ENCODE measurements around the gene OR5AU1. TPM values are rescaled to one million over a fixed set of nuclear protein-coding genes. Genes with fewer than 3 reads are reported as not detected.

The OR5AU1 gene
- total and polyA plus RNA-seq, 2 of the 13 experiments (the other 11 are each of a cell fraction or from before 2014, with no cell fraction given), result not detected

- TF ChIP-seq ZNF800 (CRISPR knock-in tag; IDR thresholded peaks at IDR 0.05) (0 out of 2 replicates have a peak, but pooled peaks have one; percentile 21), CCDC6 (CRISPR knock-in tag; IDR thresholded peaks at IDR 0.05) (0 out of 2 replicates have a peak, but pooled peaks have one; percentile 30), HOXD1 (CRISPR knock-in tag; IDR thresholded peaks at IDR 0.05) (no peak), RERE (CRISPR knock-in tag; IDR thresholded peaks at IDR 0.05; ENCODE audit: low read depth) (no peak), PAXIP1 (CRISPR knock-in tag; conservative IDR thresholded peaks at IDR 0.05) (0 out of 2 replicates have a peak, but pooled peaks have one; percentile 23), PLSCR1 (CRISPR knock-in tag; IDR thresholded peaks at IDR 0.05; ENCODE audit: borderline replicate concordance) (no peak), ZNF232 (CRISPR knock-in tag; IDR thresholded peaks at IDR 0.05; ENCODE audit: borderline replicate concordance) (no peak; the same call in 1 of the 2 replicates), ZBTB1 (CRISPR knock-in tag; IDR thresholded peaks at IDR 0.05; ENCODE audit: borderline replicate concordance) (no peak), SUZ12 (IDR thresholded peaks at IDR 0.05; ENCODE audit: low read depth, low read length) (no peak), ETV5 (CRISPR knock-in tag; IDR thresholded peaks at IDR 0.05; ENCODE audit: borderline replicate concordance) (no peak), FOXC1 (CRISPR knock-in tag; IDR thresholded peaks at IDR 0.05; ENCODE audit: borderline replicate concordance) (no peak), BCL6 (CRISPR knock-in tag; IDR thresholded peaks at IDR 0.05) (0 out of 2 replicates have a peak, but pooled peaks have one; percentile 14), ZNF33B (CRISPR knock-in tag; IDR thresholded peaks at IDR 0.05) (no peak), ZNF484 (CRISPR knock-in tag; IDR thresholded peaks at IDR 0.05; ENCODE audit: borderline replicate concordance, low read depth) (no peak), RBM22 (optimal IDR thresholded peaks at IDR 0.05; ENCODE audit: low read length) (peak; percentile 11), HMGA1 (CRISPR knock-in tag; conservative IDR thresholded peaks at IDR 0.05) (no peak), ZZZ3 (CRISPR knock-in tag; IDR thresholded peaks at IDR 0.05; ENCODE audit: borderline replicate concordance) (no peak), ZNF143 (CRISPR knock-in tag; IDR thresholded peaks at IDR 0.05) (0 out of 2 replicates have a peak, but pooled peaks have one; percentile 36)
These were observed 49.3 kb upstream of the OR5AU1 start (continued) for GRCh38 chr14:21205026-21205677.
